ENCODE data around the gene GCNT4. TPM values are rescaled to one million over a fixed set of nuclear protein-coding genes. Genes with fewer than 3 reads are reported as not detected.

The GCNT4 gene
- total and polyA plus RNA-seq, 2 of the 8 experiments (the other 6 are each of a cell fraction or from before 2014, with no cell fraction given) = 1.1 to 14.5 TPM

DNA sequence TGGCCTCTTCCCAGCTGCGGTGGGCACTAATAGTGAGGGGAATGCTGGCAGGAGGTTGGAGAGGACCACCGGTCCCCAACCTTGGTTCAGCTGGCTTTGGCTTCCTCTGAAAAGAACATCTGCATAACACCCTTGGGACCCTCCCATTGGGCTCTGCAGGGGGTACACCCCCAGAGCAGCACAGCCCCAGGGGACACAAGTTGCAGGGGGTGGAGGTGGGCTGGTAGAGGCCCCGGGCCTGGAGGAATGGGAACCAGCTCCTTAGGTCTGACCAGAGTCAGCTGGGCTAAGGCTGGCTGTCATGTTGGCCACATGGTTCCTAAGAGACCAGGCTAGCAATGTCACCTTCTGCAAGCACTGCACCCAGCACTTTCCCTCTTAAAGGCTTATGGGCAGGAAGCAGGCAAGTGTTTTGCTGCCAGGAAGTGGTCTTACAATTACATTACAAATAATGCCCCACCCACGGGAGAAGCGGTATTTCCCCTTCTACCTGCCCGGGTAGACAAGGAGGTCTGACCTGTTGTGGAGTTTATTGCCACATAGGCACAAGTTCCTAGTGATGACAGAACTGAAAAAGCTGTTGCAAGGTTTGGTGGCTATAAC is 18.1 kb downstream of the GCNT4 start (continued):
- TF ChIP-seq HDAC2 (IDR thresholded peaks at IDR 0.05; ENCODE audit: borderline replicate concordance in 1 of 2, low read depth in 2 of 2, low read length in 2 of 2) (no peak), SIX5 (IDR thresholded peaks at IDR 0.05; ENCODE audit: low read depth, low read length) (no peak)
